ENCODE data around the gene PRKCA. TPM values are rescaled to one million over a fixed set of nuclear protein-coding genes. Genes with fewer than 3 reads are reported as not detected.

PRKCA gene
- total and polyA plus RNA-seq, 2 experiments from 2014 or later, result 6.4 to 35.4 TPM

DNA sequence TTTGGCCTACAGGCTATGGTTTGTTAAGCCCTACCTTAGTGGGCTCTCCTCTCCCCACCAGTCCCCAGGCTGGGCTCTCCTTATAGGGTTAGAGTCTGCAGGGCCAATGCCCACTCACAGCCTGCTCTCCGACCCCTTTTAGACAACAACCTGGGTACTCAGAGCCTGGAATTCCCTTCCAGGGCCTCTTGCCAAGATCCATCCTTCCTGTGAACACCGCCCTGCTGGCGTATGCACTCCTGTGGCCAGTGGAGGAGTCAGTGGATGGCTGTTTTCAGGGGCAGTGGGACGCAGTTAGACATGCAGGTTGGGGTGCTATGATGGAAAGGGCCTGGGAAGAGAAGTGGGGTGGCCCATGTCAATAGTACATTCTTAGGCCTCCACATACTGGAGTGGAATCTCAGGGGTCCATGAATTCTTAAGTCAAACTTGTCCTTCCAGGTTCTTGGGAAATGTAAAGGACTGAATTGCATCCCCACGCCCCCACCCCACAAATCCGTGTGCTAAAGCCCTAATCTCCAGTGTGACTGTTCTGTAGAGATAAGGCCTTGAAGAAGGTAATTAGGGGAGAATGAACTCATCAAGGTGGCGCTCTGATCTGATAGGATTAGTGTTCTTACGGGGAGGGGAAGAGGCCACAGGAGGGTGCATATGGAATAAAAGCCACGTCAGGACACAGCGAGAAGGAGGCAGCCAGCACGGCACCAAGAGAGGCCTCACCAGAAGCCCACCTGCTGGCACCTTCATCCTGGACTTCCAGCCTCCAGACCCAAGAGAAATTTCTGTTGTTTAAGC is 450.9 kb downstream of the PRKCA start:
- no peaks in the 10 kb centered on the region for H3K27me3 ChIP-seq (ENCODE audit: insufficient read depth)
- H3K4me1 Mint-ChIP-seq, result peaks cover 3% of the 10 kb centered on the region
- H3K4me2 ChIP-seq, result no peak overlapping the region
- peaks cover 7% of the 10 kb centered on the region for H3K27me3 Mint-ChIP-seq (ENCODE audit: insufficient read depth, low read depth, poor library complexity)
- DNase-seq (ENCODE audit: low spot score) (no peak), ATAC-seq (no peak; the same call in 1 of the 3 replicates)
- no peak overlapping the region for H3K27ac Mint-ChIP-seq
- no peaks in the 10 kb centered on the region for H3K79me2 ChIP-seq (replicated peaks; ENCODE audit: insufficient read depth)
- no peak for TF ChIP-seq EZH2 (IDR thresholded peaks at IDR 0.05; ENCODE audit: low read depth, unreplicated experiment)
- H3K9me3 Mint-ChIP-seq, result no peaks in the 10 kb centered on the region
- no peak overlapping the region for H3K4me3 ChIP-seq
- H4K20me1 ChIP-seq (replicated peaks; ENCODE audit: insufficient read depth), result no peaks in the 10 kb centered on the region
- no peaks in the 10 kb centered on the region for H3F3A ChIP-seq (replicated peaks; ENCODE audit: low read depth)
- no peak overlapping the region for H2AFZ ChIP-seq
- no peaks in the 10 kb centered on the region for H3K9me2 ChIP-seq (ENCODE audit: insufficient read depth)
- no peaks in the 10 kb centered on the region; the same call in 1 of the 2 replicates for H3K4me1 ChIP-seq (ENCODE audit: insufficient read depth)
- no peaks in the 10 kb centered on the region for H3K36me3 ChIP-seq (ENCODE audit: insufficient read depth)
- H3K27ac ChIP-seq (ENCODE audit: low read depth), result no peak overlapping the region
- H3K4me3 Mint-ChIP-seq, result no peak overlapping the region
- H3K36me3 Mint-ChIP-seq (ENCODE audit: low read depth), result no peaks in the 10 kb centered on the region; the same call in 2 of the 3 replicates

DNA sequence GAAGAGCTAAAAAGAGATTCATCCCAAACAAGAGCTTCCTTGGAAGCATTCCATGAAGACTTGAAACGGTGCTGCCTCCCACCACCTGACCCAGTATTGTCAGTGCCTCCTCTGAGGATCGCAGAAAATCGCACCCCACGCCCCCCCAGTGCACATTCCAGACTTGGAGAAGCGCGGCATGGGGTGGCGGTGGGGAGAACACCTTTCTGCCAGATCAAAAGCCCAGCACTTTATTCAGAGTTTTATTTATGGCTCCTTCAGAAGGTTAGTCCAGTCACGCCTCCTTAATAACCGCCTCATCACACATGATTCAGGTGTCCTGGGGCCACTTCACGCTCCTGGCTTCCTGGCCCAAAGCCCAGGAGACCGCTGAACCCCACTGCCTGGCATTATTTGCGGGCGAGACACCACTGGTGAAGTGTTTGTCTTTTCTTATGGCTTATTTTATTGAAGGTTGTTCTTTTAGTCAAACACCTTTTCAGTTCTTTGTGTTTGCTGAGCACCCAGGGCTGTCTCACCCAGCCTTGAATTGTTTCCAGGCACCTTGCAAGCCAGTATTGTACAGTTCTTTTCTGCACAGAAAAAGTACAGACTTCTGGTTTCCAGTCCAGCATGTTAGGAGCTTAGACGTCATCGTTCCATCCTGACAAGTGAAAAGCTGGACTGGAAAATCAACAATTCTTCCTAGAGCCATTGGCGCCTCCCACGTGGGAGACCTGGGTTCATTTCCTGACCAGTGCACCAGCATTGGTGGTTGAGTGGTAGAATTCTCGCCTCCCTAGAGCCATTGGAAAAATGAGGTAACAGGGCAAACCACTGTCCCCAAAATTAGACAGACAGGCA is 452.9 kb downstream of the PRKCA start:
- Histone ChIP-seq H3K79me2 (replicated peaks; ENCODE audit: insufficient read depth) (no peaks in the 10 kb centered on the region), H4K20me1 (replicated peaks; ENCODE audit: insufficient read depth) (no peaks in the 10 kb centered on the region), H3K4me1 (ENCODE audit: insufficient read depth) (no peaks in the 10 kb centered on the region), H3K4me2 (no peak overlapping the region), H3K27ac (ENCODE audit: low read depth) (no peak overlapping the region), H2AFZ (no peak overlapping the region), H3K36me3 (ENCODE audit: insufficient read depth) (no peaks in the 10 kb centered on the region), H3F3A (replicated peaks; ENCODE audit: low read depth) (no peaks in the 10 kb centered on the region), H3K4me3 (no peak overlapping the region), H3K9me2 (ENCODE audit: insufficient read depth) (no peaks in the 10 kb centered on the region), H3K27me3 (ENCODE audit: insufficient read depth) (no peaks in the 10 kb centered on the region)
- Mint-ChIP-seq H3K27me3 (ENCODE audit: insufficient read depth, low read depth, poor library complexity) (peaks cover 1% of the 10 kb centered on the region), H3K9me3 (no peaks in the 10 kb centered on the region), H3K4me3 (no peak overlapping the region), H3K36me3 (ENCODE audit: low read depth) (no peaks in the 10 kb centered on the region; the same call in 2 of the 3 replicates), H3K27ac (no peak overlapping the region; the same call in 1 of the 2 replicates), H3K4me1 (no peaks in the 10 kb centered on the region; the same call in 2 of the 3 replicates)
- TF ChIP-seq CTCF (conservative IDR thresholded peaks at IDR 0.05; ENCODE audit: low read depth in 2 of 2) (no peak), NANOG (IDR thresholded peaks at IDR 0.05; ENCODE audit: borderline replicate concordance) (no peak), EZH2 (IDR thresholded peaks at IDR 0.05; ENCODE audit: low read depth, unreplicated experiment) (no peak), EZH2phosphoT487 (IDR thresholded peaks at IDR 0.05; ENCODE audit: unreplicated experiment) (no peak), STAT1 (IDR thresholded peaks at IDR 0.05; ENCODE audit: unreplicated experiment) (no peak), ZNF331 (CRISPR knock-in tag; IDR thresholded peaks at IDR 0.05; ENCODE audit: low read depth) (no peak), JUNB (IDR thresholded peaks at IDR 0.05; ENCODE audit: unreplicated experiment) (no peak), ZNF114 (CRISPR knock-in tag; IDR thresholded peaks at IDR 0.05) (no peak)
- TF ChIP-seq, protein P1, sequence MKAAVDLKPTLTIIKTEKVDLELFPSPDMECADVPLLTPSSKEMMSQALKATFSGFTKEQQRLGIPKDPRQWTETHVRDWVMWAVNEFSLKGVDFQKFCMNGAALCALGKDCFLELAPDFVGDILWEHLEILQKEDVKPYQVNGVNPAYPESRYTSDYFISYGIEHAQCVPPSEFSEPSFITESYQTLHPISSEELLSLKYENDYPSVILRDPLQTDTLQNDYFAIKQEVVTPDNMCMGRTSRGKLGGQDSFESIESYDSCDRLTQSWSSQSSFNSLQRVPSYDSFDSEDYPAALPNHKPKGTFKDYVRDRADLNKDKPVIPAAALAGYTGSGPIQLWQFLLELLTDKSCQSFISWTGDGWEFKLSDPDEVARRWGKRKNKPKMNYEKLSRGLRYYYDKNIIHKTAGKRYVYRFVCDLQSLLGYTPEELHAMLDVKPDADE (IDR thresholded peaks at IDR 0.05), result no peak
- ATAC-seq (no peak), DNase-seq (ENCODE audit: low spot score) (no peak)
